ENCODE results near the gene TAP1.

- TF ChIP-seq POLR2A (IDR thresholded peaks at IDR 0.05): no peak
- TF ChIP-seq EP300 (IDR thresholded peaks at IDR 0.05): no peak
- TF ChIP-seq CTCF (IDR thresholded peaks at IDR 0.05): no peak
Observed at GRCh38 chr6:32879691-32880090, 26.2 kb upstream of the TAP1 start.

All from tibial nerve (tissue), 4 donors.